Measurements from ENCODE around the gene ARAP2.

DNA sequence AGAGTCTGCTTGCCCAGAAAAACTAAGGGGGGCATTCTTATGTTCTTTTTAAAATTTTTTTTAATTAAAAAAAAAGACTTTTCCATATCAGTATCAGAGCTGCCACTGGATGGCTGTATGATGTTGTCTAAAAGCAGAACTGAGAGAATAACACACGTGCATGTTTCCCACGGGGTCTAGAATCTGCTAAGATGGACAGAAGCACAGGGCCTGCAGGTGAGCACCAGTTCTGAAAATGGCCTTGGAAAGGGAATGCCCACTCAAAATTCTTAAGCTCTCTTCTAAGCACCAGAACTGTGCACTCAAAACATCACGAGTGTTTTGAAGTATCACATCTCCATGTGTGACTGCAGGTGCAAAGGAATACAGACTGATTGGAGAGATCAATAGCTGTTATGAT, 61.1 kb downstream of the ARAP2 start:
- TF ChIP-seq POLR2A (IDR thresholded peaks at IDR 0.05): no peak
- TF ChIP-seq, protein P1, sequence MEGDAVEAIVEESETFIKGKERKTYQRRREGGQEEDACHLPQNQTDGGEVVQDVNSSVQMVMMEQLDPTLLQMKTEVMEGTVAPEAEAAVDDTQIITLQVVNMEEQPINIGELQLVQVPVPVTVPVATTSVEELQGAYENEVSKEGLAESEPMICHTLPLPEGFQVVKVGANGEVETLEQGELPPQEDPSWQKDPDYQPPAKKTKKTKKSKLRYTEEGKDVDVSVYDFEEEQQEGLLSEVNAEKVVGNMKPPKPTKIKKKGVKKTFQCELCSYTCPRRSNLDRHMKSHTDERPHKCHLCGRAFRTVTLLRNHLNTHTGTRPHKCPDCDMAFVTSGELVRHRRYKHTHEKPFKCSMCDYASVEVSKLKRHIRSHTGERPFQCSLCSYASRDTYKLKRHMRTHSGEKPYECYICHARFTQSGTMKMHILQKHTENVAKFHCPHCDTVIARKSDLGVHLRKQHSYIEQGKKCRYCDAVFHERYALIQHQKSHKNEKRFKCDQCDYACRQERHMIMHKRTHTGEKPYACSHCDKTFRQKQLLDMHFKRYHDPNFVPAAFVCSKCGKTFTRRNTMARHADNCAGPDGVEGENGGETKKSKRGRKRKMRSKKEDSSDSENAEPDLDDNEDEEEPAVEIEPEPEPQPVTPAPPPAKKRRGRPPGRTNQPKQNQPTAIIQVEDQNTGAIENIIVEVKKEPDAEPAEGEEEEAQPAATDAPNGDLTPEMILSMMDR (IDR thresholded peaks at IDR 0.05): no peak
